Esophagus squamous epithelium (tissue), 5 donors: ENCODE data around the gene TRAPPC10. TPM values are rescaled to one million over a fixed set of nuclear protein-coding genes. Genes with fewer than 3 reads are reported as not detected.
"Not testable (repeated sequence)": the region's sequence is repeated elsewhere in the genome, so short reads cannot be mapped to it uniquely, and the experiment has no call there.

Experiments used
- DNase-seq: peaks from one replicate; lab custom pipeline; 2025; lab: John Stamatoyannopoulos, UW
- H3K27ac ChIP-seq, 4 donors: fragments of 200-600 bp; sonication (generic); one replicate each; pipeline ENCODE4 v1.5.1; 2016 to 2019; ENCODE audit warnings: mild to moderate bottlenecking in 1 of 4
- H3K27me3 ChIP-seq, 4 donors: fragments of 200-600 bp; sonication (generic); 1 replicate in 3 of 4; 2 replicates in 1 of 4; pipeline versions ENCODE4 v1.5.1 to v1.6.0; 2017 to 2021; ENCODE audit warnings: antibody characterized with exemption in 1 of 4
- H3K36me3 ChIP-seq, 3 donors: fragments of 200-600 bp; sonication (generic); one replicate each; pipeline ENCODE4 v1.5.1; 2016 to 2019
- H3K4me1 ChIP-seq, 3 donors: fragments of 200-600 bp; sonication (generic); one replicate each; pipeline ENCODE4 v1.5.1; 2017 to 2019
- H3K4me3 ChIP-seq, 4 donors: fragments of 200-600 bp; sonication (generic); 1 replicate in 3 of 4; 2 replicates in 1 of 4; pipeline ENCODE4 v1.5.1; 2016 to 2019; ENCODE audit warnings: mild to moderate bottlenecking in 2 of 4, moderate library complexity in 1 of 4
- H3K9me3 ChIP-seq, 3 donors: fragments of 200-600 bp; sonication (generic); one replicate each; pipeline ENCODE4 v1.5.1; 2016 to 2019
- WGBS, 2 donors: methylation state at CpG; one replicate each; pipeline ENCODE4 v1.1.5; 2018; 5-methylcytosine and 5-hydroxymethylcytosine counted together
- intact Hi-C: fragments of 100-400 bp; cut with DNase I; formaldehyde crosslinking; loops from one replicate; pipeline ENCODE4 v1.15.0; 2022
- total RNA-seq, 4 donors: library from RNA; depleted of rRNA; stranded (reverse); fragments of >200 nt; gene quantifications; one replicate each; pipeline ENCODE4 v1.1.0, GENCODE V29; 2016
- donor health status: DM: yes; HTN: yes; CAD: no.

Gene TRAPPC10
- total RNA-seq, 4 donors from 2014 or later = 16.8 to 26.6 (median 20.7) TPM

DNA sequence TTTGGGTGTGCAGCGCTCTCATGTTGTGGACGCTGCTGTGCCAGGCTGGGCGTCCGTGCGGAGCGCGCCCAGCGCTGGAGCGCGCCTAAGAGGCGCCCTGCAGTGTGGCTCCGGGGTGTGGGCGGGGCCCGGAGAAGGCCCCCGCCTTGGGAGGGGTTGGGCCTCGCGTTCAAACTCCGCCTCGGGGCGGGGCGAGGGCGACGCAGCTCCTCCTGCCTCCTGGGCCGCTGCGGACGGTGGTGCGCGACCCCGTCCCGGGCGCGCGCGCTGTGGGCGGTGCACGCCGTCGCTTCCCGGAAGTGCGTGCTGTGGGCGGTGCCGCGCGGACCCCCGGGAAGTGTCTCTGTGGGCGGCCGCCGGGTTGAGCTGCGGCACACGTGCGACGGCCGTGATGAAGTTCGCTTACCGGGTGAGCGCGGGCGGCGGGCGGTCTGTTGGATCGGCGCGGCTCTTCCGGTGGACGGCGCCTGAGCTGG lies 95.0 kb downstream of the TRAPPC10 start, which contains the start of gene PWP2:
PWP2 (plus strand) TSS at position 374 of the 476 bp plus-strand sequence; CDS start at position 392, 18 bp downstream.
- H3K36me3 ChIP-seq, H3K4me1 ChIP-seq, H3K27me3 ChIP-seq, DNase-seq, H3K9me3 ChIP-seq, intact Hi-C loops: not testable (repeated sequence)
- Histone ChIP-seq H3K27ac (peak within 1 kb of the TSS in 3 of 4 donors; percentile 47 to 68 (median 61)), H3K4me3 (peak within 1 kb of the TSS; percentile 32 to 61 (median 40))
- no CpG with 5 or more reads among the region's 66 CpGs for WGBS, 2 donors

DNA sequence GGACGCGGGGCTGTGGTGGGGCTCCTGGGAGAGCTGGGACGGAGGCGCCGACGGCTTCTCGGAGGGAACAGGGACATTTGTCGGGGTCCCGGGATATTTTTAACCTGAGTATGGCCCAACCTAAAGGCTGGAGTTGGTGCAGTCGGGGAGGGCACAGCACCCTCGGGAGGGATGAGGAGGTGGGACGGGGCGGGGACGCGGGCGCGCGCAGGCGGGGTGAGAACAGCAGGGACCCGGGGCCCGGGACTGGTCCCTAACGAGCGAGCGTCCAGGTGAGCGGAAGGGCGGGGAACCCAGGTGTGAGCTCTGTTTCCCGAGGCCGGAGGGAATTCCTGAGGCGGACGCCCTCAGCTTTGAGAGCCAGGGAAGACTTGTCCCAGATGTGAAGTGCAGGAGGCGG lies 95.5 kb downstream of the TRAPPC10 start:
- DNase-seq, H3K36me3 ChIP-seq, intact Hi-C loops, H3K27me3 ChIP-seq, H3K4me1 ChIP-seq, H3K9me3 ChIP-seq: not testable (repeated sequence)
- WGBS, 2 donors = no CpG with 5 or more reads among the region's 31 CpGs
- Histone ChIP-seq H3K4me3 (peak overlapping the region; percentile 32 to 61 (median 40)), H3K27ac (peak overlapping the region in 1 of 4 donors; percentile 68)

DNA sequence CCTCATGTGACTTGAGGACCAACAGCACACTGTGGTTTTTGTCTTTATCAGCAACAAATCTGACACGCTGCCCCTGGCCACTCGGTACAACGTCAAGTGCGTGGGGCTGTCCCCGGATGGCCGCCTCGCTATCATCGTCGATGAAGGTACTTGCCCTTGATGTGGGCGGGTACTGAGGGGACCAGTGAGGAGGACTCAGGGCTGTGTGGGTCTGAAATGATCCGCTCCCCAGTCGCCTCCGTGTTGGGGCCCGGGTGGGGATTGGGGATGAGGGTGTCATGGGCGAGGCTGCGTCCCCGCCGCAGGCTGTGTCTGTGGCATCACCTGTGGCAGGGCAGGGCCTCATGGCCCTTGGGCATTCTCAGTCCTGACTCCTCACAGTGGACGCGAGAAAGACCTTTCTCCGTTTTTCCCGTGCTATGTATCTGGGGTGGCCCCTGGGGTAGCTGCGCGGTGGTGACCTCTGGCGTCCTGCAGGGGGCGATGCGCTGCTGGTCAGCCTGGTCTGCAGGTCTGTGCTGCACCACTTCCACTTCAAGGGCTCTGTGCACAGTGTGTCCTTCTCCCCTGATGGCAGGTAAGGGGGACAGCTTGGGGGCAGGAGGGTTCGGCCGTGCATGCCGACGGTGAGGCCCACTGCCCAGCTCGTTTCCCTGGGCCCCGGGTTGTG lies 101.7 kb downstream of the TRAPPC10 start:
- H3K9me3 ChIP-seq, H3K27ac ChIP-seq, H3K27me3 ChIP-seq, DNase-seq, H3K36me3 ChIP-seq, H3K4me1 ChIP-seq, H3K4me3 ChIP-seq, intact Hi-C loops: not testable (repeated sequence)
- WGBS, 2 donors = no CpG with 5 or more reads among the region's 33 CpGs

DNA sequence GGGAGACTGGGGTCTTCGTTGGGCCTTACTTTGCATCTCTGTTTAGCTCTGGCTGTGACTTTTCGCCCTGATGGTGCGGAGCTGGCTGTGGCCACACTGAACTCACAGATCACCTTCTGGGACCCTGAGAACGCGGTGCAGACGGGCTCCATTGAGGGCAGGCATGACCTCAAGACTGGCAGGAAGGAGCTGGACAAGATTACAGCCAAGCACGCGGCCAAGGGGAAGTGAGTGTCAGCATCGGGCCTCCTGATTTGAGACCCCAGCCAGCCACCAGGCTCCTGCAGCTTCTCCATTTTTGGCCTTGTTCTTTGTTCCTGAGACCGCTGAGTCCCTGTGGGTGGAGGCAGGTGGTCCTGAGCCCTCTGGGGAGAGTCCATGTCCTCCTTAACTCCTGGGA lies 110.0 kb downstream of the TRAPPC10 start:
- H3K36me3 ChIP-seq, H3K27ac ChIP-seq, H3K27me3 ChIP-seq, H3K4me1 ChIP-seq, intact Hi-C loops, H3K4me3 ChIP-seq, H3K9me3 ChIP-seq, DNase-seq: not testable (repeated sequence)
- WGBS, 2 donors = no CpG with 5 or more reads among the region's 10 CpGs

DNA sequence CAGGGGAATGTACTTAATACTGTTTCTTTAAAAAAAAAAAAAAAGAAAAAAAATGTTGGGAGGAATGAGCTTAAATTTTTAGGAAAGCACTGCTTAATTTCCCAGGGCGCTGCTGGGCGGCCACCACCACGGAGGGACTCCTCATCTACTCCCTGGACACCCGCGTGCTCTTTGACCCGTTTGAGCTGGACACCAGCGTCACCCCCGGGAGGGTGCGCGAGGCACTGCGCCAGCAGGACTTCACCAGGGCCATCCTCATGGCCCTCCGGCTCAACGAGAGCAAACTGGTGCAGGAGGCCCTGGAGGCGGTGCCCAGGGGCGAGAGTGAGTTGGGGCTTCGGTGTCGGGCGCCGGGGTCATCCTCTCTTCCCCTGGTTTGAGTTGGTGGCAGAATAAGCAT lies 115.7 kb downstream of the TRAPPC10 start:
- H3K27ac ChIP-seq, H3K27me3 ChIP-seq, H3K9me3 ChIP-seq, intact Hi-C loops, DNase-seq, H3K4me3 ChIP-seq, H3K4me1 ChIP-seq, H3K36me3 ChIP-seq: not testable (repeated sequence)
- no CpG with 5 or more reads among the region's 19 CpGs for WGBS, 2 donors

DNA sequence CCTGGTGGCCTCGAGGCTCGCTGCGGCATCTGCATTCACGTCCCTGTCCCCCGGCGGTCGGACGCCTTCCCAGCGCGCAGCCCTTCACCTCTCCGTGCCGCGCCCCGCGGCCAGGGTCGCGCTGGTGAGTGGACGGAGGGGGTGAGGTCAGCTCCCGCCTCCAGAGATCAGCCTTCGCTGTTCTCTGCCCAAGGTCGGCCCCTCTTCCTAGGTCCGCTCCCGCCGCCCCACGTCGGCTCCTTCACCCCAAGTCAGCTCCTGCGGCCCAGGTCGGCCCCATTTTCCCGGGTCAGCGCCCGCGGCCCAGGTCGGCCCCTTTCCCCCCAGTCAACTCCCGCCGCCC lies 121.6 kb downstream of the TRAPPC10 start:
- intact Hi-C loops, H3K36me3 ChIP-seq, H3K4me1 ChIP-seq, H3K27me3 ChIP-seq, H3K9me3 ChIP-seq, DNase-seq: not testable (repeated sequence)
- H3K27ac ChIP-seq = peak overlapping the region in 1 of 4 donors; percentile 56
- H3K4me3 ChIP-seq = peak overlapping the region in 1 of 4 donors; percentile 25
- WGBS, 2 donors = no CpG with 5 or more reads among the region's 35 CpGs

DNA sequence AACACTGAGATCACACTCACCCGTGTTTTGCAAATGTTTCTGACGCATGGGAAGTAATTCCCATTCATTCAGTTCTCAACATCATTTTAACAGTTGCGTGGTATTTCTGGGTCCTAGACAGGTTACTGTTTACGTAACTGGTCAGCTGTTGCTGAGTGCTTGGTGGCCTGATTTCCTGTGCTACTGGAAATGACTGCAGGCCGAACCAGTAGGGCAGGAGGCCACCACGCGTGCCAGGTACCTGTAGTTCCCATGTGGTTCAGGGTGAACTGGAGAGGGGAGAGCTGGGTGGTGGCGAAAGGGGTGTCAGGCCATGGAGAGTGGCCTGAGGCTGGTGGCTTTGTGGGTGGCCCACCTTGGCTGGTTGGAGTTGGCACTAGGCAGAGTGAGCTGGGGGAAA lies 122.6 kb downstream of the TRAPPC10 start:
- H3K36me3 ChIP-seq, intact Hi-C loops, H3K27ac ChIP-seq, H3K4me3 ChIP-seq, H3K4me1 ChIP-seq, H3K27me3 ChIP-seq, DNase-seq, H3K9me3 ChIP-seq: not testable (repeated sequence)
- WGBS, 2 donors = no CpG with 5 or more reads among the region's 8 CpGs

DNA sequence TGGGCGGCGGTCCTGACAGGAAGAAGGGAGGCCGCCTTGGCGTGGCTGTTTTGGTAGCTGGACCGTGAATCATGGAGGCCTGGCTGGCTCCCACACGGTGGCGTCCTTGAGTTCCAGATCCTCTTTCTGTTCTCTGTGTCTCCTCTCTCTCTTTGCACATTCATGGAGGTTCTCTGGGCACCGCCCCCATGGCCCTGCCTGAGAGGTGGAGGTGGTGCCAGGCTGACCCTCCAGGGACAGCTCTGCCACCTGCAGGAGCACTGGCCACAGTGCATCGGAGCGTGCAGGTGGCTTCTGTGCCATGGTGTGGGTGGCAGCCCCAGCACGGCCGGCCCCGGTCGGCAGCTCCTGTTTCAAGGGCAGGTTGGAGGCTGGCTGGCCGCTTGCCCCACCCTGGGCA lies 125.9 kb downstream of the TRAPPC10 start:
- DNase-seq, H3K4me3 ChIP-seq, H3K27ac ChIP-seq, H3K9me3 ChIP-seq, intact Hi-C loops, H3K36me3 ChIP-seq, H3K27me3 ChIP-seq, H3K4me1 ChIP-seq: not testable (repeated sequence)
- no CpG with 5 or more reads among the region's 15 CpGs for WGBS, 2 donors

DNA sequence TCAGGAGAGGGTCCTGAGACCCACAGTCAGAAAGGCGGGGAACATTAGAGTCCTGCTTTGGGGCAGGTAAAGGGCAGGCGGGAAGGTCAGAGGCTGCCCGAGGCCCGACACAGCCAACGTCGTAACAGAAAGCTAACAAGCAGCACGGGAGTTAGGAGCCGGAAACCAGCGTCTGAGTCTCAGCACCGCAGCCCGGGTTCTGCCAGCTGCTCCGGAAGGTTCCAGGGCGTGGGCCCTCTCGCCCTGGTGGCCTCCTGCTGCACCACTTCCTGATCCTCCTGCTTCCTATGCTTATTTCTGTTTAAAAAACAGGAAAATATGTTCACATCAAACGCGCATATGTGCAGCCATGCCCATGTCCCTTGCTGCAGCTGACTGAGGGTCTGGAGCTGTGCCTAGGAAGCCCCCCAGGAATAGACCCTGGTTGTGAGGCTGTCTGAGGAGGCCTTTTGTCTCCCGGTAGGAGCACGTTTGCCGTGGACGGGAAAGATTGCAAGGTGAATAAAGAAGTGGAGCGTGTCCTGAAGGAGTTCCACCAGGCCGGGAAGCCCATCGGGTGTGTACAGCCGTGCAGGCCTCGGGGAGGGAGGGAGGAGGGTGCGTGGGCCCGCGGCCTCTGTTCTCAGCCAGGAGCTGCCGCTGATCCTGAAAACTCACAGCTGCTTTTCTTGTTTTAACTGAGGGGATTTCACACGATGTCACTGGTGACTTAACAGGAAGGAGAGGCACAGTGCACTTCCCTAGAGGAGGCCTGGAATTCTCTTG lies 127.9 kb downstream of the TRAPPC10 start:
- H3K27me3 ChIP-seq, H3K4me1 ChIP-seq, H3K9me3 ChIP-seq, H3K27ac ChIP-seq, intact Hi-C loops, H3K4me3 ChIP-seq, H3K36me3 ChIP-seq, DNase-seq: not testable (repeated sequence)
- WGBS, 2 donors = no CpG with 5 or more reads among the region's 30 CpGs

DNA sequence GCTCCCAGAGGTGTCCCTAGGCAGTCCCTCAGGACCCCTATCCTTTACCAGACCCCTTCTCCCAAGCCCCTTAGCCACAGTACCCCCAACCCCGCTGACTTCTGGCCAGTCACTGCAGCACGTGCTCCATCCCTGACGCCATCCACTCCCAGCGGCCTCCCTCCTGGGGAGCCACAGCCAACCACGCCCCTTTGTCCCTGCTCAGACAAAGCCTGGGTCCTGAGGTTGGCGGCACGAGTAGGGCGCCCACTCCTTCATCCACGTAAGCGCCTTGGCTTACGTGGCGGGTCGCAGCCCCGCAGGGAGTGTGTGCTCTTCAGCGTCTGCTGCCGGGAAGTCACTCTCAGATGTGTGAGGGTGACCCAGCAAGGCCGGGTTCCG lies 128.4 kb downstream of the TRAPPC10 start:
- H3K4me3 ChIP-seq, H3K36me3 ChIP-seq, intact Hi-C loops, DNase-seq, H3K9me3 ChIP-seq, H3K27me3 ChIP-seq, H3K27ac ChIP-seq, H3K4me1 ChIP-seq: not testable (repeated sequence)
- no CpG with 5 or more reads among the region's 18 CpGs for WGBS, 2 donors

DNA sequence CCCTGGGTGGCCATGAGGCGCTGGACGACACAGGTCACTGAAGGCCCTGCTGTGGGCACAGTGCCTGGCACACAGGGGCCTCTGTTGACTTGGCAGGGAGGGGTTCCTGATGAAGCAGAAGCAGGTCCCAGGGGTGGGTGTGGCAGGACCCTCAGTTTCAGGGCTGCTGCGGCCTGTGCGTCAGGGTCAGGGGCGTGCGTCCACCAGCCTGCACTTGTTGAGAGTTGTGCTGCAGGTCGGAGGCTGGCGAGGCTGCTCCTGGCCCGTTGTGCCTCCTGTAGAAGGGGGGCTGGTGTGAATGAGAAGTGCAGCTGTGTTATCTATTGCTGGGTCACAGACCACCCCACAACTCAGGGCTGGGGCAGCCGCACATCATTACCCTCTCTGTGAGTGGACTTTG lies 130.4 kb downstream of the TRAPPC10 start:
- H3K36me3 ChIP-seq, H3K9me3 ChIP-seq, H3K4me1 ChIP-seq, H3K27me3 ChIP-seq, DNase-seq, intact Hi-C loops, H3K4me3 ChIP-seq, H3K27ac ChIP-seq: not testable (repeated sequence)
- WGBS, 2 donors = no CpG with 5 or more reads among the region's 10 CpGs

DNA sequence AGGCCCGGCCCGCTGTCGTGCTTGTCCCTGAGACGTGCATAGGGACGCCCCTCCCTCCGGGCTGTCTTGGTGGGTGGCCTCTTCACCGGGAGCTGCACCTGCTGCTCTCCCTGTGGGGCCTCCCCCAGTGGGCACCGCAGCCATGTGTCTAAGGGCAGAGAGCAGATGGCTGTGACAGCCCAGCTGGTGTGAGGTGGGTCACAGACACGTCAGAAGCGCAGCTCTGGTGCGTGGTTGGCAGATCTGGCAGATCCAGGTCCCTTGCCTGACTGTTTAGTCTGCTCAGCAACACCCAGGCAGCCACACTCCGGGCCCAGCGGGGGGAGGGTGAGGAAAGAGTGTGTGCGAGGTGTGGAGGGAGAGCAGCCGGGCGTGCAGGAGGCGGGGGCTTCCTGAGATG lies 131.3 kb downstream of the TRAPPC10 start:
- H3K4me1 ChIP-seq, H3K36me3 ChIP-seq, H3K27me3 ChIP-seq, H3K4me3 ChIP-seq, intact Hi-C loops, DNase-seq, H3K27ac ChIP-seq, H3K9me3 ChIP-seq: not testable (repeated sequence)
- WGBS, 2 donors = no CpG with 5 or more reads among the region's 17 CpGs

DNA sequence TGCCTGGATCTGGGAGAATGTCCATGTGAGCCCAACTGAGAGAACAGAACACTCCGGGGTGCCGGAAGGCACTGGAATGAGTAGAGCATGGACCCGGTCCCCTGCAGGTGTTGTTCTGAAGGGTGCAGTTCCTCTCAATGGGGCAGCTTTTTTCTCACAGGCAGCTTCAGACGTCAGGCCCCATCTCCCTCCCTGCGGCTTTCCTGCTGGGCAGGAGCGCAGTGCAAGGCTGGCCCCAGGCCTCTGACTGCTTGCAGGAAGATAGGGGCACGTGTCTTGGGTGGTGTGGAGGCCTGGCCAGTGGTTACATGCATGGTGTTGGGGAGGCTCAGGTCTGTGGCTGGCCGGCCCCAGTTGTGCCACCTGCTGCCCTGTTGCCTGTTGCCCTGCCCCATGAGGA lies 131.9 kb downstream of the TRAPPC10 start:
- H3K27me3 ChIP-seq, intact Hi-C loops, H3K27ac ChIP-seq, H3K4me3 ChIP-seq, DNase-seq, H3K9me3 ChIP-seq, H3K36me3 ChIP-seq, H3K4me1 ChIP-seq: not testable (repeated sequence)
- WGBS, 2 donors = no CpG with 5 or more reads among the region's 8 CpGs
